GM21576 (cell line): ENCODE data around the gene PLCH1.

Source experiments
- ATAC-seq: cut with Tn5 transposase; IDR thresholded peaks from one replicate; pipeline ENCODE4 v1.9.1; 2021; ENCODE audit warnings: mild to moderate bottlenecking, moderate library complexity; ENCODE audit not compliant: unreplicated experiment

PLCH1 gene

GRCh38 chr3:155744626-155745324, at the start of gene PLCH1:
TSS of gene PLCH1 (minus strand) at chr3:155745071. CDS start at chr3:155704224, 40,847 bp downstream.
- peak; percentile 65 for ATAC-seq

GRCh38 chr3:155792532-155792931, 47.7 kb upstream of the PLCH1 start:
- ATAC-seq, result no peak

GRCh38 chr3:155791190-155791589, 46.3 kb upstream of the PLCH1 start:
- ATAC-seq, result no peak

- no peak for ATAC-seq
These were observed 45.5 kb upstream of the PLCH1 start for GRCh38 chr3:155790272-155790925.

- no peak for ATAC-seq
These were observed 40.9 kb upstream of the PLCH1 start for GRCh38 chr3:155785662-155786295.

- ATAC-seq, result no peak
These were observed 37.6 kb upstream of the PLCH1 start for GRCh38 chr3:155782390-155782953.

GRCh38 chr3:155780291-155780690, 35.4 kb upstream of the PLCH1 start:
- ATAC-seq, result no peak

GRCh38 chr3:155778462-155778861, 33.6 kb upstream of the PLCH1 start:
- ATAC-seq, result no peak

GRCh38 chr3:155772801-155773200, 27.9 kb upstream of the PLCH1 start:
- no peak for ATAC-seq

GRCh38 chr3:155771126-155771525, 26.3 kb upstream of the PLCH1 start:
- no peak for ATAC-seq

GRCh38 chr3:155766206-155766605, 21.3 kb upstream of the PLCH1 start:
- no peak for ATAC-seq

GRCh38 chr3:155763870-155764463, 19.1 kb upstream of the PLCH1 start:
- ATAC-seq, result no peak

GRCh38 chr3:155760653-155761052, 15.8 kb upstream of the PLCH1 start:
- ATAC-seq, result no peak

GRCh38 chr3:155757577-155757976, 12.7 kb upstream of the PLCH1 start:
- no peak for ATAC-seq

- ATAC-seq, result no peak
These were observed 8.3 kb upstream of the PLCH1 start for GRCh38 chr3:155753038-155753639.

- ATAC-seq, result no peak
These were observed 3.9 kb upstream of the PLCH1 start for GRCh38 chr3:155748611-155749365.

GRCh38 chr3:155747946-155748290, 3.0 kb upstream of the PLCH1 start:
- ATAC-seq, result no peak

GRCh38 chr3:155747286-155747945, 2.5 kb upstream of the PLCH1 start:
- ATAC-seq, result no peak

GRCh38 chr3:155746703-155747102, 1.8 kb upstream of the PLCH1 start:
- no peak for ATAC-seq
